Glutamatergic neuron (in vitro differentiated cells): ENCODE measurements around the gene TMPRSS2. TPM values are rescaled to one million over a fixed set of nuclear protein-coding genes. Genes with fewer than 3 reads are reported as not detected.

Experiments
- DNase-seq: peaks from one replicate; pipeline ENCODE4 v3.0.0; 2022
- H3K27ac Mint-ChIP-seq: one replicate; pipeline ENCODE4 v1.8.0; 2020; ENCODE audit warnings: mild to moderate bottlenecking, mixed read lengths, inconsistent platforms; ENCODE audit not compliant: unreplicated experiment
- H3K27me3 Mint-ChIP-seq: one replicate; pipeline ENCODE4 v1.8.0; 2020; ENCODE audit warnings: mild to moderate bottlenecking, moderate library complexity, mixed read lengths, inconsistent platforms; ENCODE audit not compliant: unreplicated experiment
- H3K36me3 Mint-ChIP-seq: one replicate; pipeline ENCODE4 v1.8.0; 2020; ENCODE audit warnings: mild to moderate bottlenecking, mixed read lengths, inconsistent platforms; ENCODE audit not compliant: unreplicated experiment
- H3K4me1 Mint-ChIP-seq: one replicate; pipeline ENCODE4 v1.8.0; 2020; ENCODE audit warnings: mild to moderate bottlenecking, low read depth, mixed read lengths, inconsistent platforms; ENCODE audit not compliant: unreplicated experiment
- H3K4me3 Mint-ChIP-seq: one replicate; pipeline ENCODE4 v1.8.0; 2020; ENCODE audit warnings: mild to moderate bottlenecking, mixed read lengths, inconsistent platforms; ENCODE audit not compliant: unreplicated experiment
- H3K9me3 Mint-ChIP-seq: one replicate; pipeline ENCODE4 v1.8.0; 2020; ENCODE audit warnings: mild to moderate bottlenecking, moderate library complexity, mixed read lengths, inconsistent platforms; ENCODE audit not compliant: unreplicated experiment
- CTCF ChIP-seq: fragments of 200-600 bp; sonication (generic); IDR thresholded peaks from one replicate; pipeline ENCODE4 v1.5.0; 2021; ENCODE audit not compliant: partially characterized antibody, unreplicated experiment
- total RNA-seq: library from RNA; stranded (reverse); fragmentation: NEBNext Ultra II Directional; extraction: Animal tissue kit (Norgen Biotek cat#: 25700); gene quantifications from one replicate; pipeline ENCODE4 v1.2.1, GENCODE V29; 2021; ENCODE audit not compliant: unreplicated experiment

The TMPRSS2 gene
- total RNA-seq, 1 donor from 2014 or later, result not detected

- Mint-ChIP-seq H3K27ac (no peak overlapping the region), H3K4me3 (no peak overlapping the region), H3K36me3 (no peaks in the 10 kb centered on the region), H3K9me3 (peaks cover 5% of the 10 kb centered on the region), H3K4me1 (no peaks in the 10 kb centered on the region), H3K27me3 (peaks cover 3% of the 10 kb centered on the region)
- TF ChIP-seq CTCF, result no peak
- DNase-seq, result no peak
These were observed 49.8 kb downstream of the TMPRSS2 start for GRCh38 chr21:41458121-41458520.

GRCh38 chr21:41453761-41454160 is 54.2 kb downstream of the TMPRSS2 start:
- H3K4me1 Mint-ChIP-seq, result no peaks in the 10 kb centered on the region
- no peaks in the 10 kb centered on the region for H3K9me3 Mint-ChIP-seq
- no peak for DNase-seq
- no peak overlapping the region for H3K4me3 Mint-ChIP-seq
- no peak for TF ChIP-seq CTCF
- H3K27ac Mint-ChIP-seq, result no peak overlapping the region
- H3K27me3 Mint-ChIP-seq, result no peaks in the 10 kb centered on the region
- H3K36me3 Mint-ChIP-seq, result no peaks in the 10 kb centered on the region

- no peak for DNase-seq
- Mint-ChIP-seq H3K27me3 (no peaks in the 10 kb centered on the region), H3K4me1 (no peaks in the 10 kb centered on the region), H3K36me3 (no peaks in the 10 kb centered on the region), H3K4me3 (no peak overlapping the region), H3K27ac (no peak overlapping the region), H3K9me3 (no peaks in the 10 kb centered on the region)
- TF ChIP-seq CTCF, result no peak
These were observed 54.8 kb downstream of the TMPRSS2 start for GRCh38 chr21:41453198-41453597.

- peaks cover 2% of the 10 kb centered on the region for H3K27me3 Mint-ChIP-seq
- H3K9me3 Mint-ChIP-seq, result no peaks in the 10 kb centered on the region
- TF ChIP-seq CTCF, result no peak
- H3K36me3 Mint-ChIP-seq, result no peaks in the 10 kb centered on the region
- H3K27ac Mint-ChIP-seq, result no peak overlapping the region
- no peaks in the 10 kb centered on the region for H3K4me1 Mint-ChIP-seq
- H3K4me3 Mint-ChIP-seq, result no peak overlapping the region
- no peak for DNase-seq
These were observed 55.9 kb downstream of the TMPRSS2 start for GRCh38 chr21:41451753-41452676.

GRCh38 chr21:41449613-41450012 is 58.3 kb downstream of the TMPRSS2 start:
- Mint-ChIP-seq H3K9me3 (peaks cover 1% of the 10 kb centered on the region), H3K4me1 (no peaks in the 10 kb centered on the region), H3K27me3 (peaks cover 2% of the 10 kb centered on the region), H3K27ac (no peak overlapping the region), H3K4me3 (no peak overlapping the region), H3K36me3 (no peaks in the 10 kb centered on the region)
- TF ChIP-seq CTCF, result no peak
- no peak for DNase-seq
